Chondrocyte (in vitro differentiated cells): Measurements from ENCODE around the gene PRADC1. TPM values are rescaled to one million over a fixed set of nuclear protein-coding genes. Genes with fewer than 3 reads are reported as not detected.

ENCODE experiments used
- DNase-seq: peaks from one replicate; pipeline ENCODE4 v3.0.0; 2021; ENCODE audit warnings: mixed read lengths, low spot score
- H3K27ac Mint-ChIP-seq: one replicate; pipeline ENCODE4 v1.8.0; 2021; ENCODE audit warnings: mild to moderate bottlenecking, moderate library complexity, mixed read lengths; ENCODE audit not compliant: unreplicated experiment
- H3K27me3 Mint-ChIP-seq: 2 replicates; pipeline ENCODE4 v1.8.0; 2021; ENCODE audit warnings: low read depth, mixed read lengths
- H3K36me3 Mint-ChIP-seq: 2 replicates; pipeline ENCODE4 v1.8.0; 2021; ENCODE audit warnings: low read depth, mixed read lengths
- H3K4me1 Mint-ChIP-seq: 2 replicates; pipeline ENCODE4 v1.8.0; 2021; ENCODE audit warnings: low read depth, mild to moderate bottlenecking, mixed read lengths
- H3K4me3 Mint-ChIP-seq: one replicate; pipeline ENCODE4 v1.8.0; 2021; ENCODE audit warnings: mild to moderate bottlenecking, moderate library complexity, mixed read lengths; ENCODE audit not compliant: unreplicated experiment
- H3K9me3 Mint-ChIP-seq: 2 replicates; pipeline ENCODE4 v1.8.0; 2021; ENCODE audit warnings: low read depth, mixed read lengths
- total RNA-seq: library from RNA; stranded (reverse); gene quantifications from 3 replicates; pipeline ENCODE4 v1.2.1, GENCODE V29; 2021
- TF ChIP-seq, protein P1 (sequence below): fragments of 200-600 bp; sonication (generic); IDR thresholded peaks from 2 replicates; pipeline ENCODE4 v1.5.0; 2021; ENCODE audit warnings: antibody characterized with exemption, mild to moderate bottlenecking, moderate library complexity

PRADC1 gene
- total RNA-seq, 1 donor from 2014 or later = 21.7 TPM

GRCh38 chr2:73255007-73255644, 22.1 kb upstream of the PRADC1 start:
- DNase-seq = no peak
- no peaks in the 10 kb centered on the region for H3K9me3 Mint-ChIP-seq
- H3K27me3 Mint-ChIP-seq = no peaks in the 10 kb centered on the region
- no peaks in the 10 kb centered on the region for H3K4me1 Mint-ChIP-seq
- H3K36me3 Mint-ChIP-seq = peaks cover 17% of the 10 kb centered on the region
- H3K27ac Mint-ChIP-seq = no peak overlapping the region
- H3K4me3 Mint-ChIP-seq = no peak overlapping the region
- TF ChIP-seq, protein P1, sequence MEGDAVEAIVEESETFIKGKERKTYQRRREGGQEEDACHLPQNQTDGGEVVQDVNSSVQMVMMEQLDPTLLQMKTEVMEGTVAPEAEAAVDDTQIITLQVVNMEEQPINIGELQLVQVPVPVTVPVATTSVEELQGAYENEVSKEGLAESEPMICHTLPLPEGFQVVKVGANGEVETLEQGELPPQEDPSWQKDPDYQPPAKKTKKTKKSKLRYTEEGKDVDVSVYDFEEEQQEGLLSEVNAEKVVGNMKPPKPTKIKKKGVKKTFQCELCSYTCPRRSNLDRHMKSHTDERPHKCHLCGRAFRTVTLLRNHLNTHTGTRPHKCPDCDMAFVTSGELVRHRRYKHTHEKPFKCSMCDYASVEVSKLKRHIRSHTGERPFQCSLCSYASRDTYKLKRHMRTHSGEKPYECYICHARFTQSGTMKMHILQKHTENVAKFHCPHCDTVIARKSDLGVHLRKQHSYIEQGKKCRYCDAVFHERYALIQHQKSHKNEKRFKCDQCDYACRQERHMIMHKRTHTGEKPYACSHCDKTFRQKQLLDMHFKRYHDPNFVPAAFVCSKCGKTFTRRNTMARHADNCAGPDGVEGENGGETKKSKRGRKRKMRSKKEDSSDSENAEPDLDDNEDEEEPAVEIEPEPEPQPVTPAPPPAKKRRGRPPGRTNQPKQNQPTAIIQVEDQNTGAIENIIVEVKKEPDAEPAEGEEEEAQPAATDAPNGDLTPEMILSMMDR = no peak

- Mint-ChIP-seq H3K36me3 (peaks cover 24% of the 10 kb centered on the region), H3K4me3 (no peak overlapping the region), H3K4me1 (no peaks in the 10 kb centered on the region), H3K27me3 (no peaks in the 10 kb centered on the region), H3K27ac (no peak overlapping the region), H3K9me3 (no peaks in the 10 kb centered on the region)
- no peak for DNase-seq
- TF ChIP-seq, protein P1 = no peak
Observed at GRCh38 chr2:73254343-73255006, 21.4 kb upstream of the PRADC1 start.

GRCh38 chr2:73253901-73254300, 20.9 kb upstream of the PRADC1 start:
- H3K27ac Mint-ChIP-seq = no peak overlapping the region
- no peak for DNase-seq
- H3K27me3 Mint-ChIP-seq = no peaks in the 10 kb centered on the region
- H3K4me3 Mint-ChIP-seq = no peak overlapping the region
- no peaks in the 10 kb centered on the region for H3K9me3 Mint-ChIP-seq
- H3K4me1 Mint-ChIP-seq = no peaks in the 10 kb centered on the region
- TF ChIP-seq, protein P1 = no peak
- H3K36me3 Mint-ChIP-seq = peaks cover 27% of the 10 kb centered on the region

DNA sequence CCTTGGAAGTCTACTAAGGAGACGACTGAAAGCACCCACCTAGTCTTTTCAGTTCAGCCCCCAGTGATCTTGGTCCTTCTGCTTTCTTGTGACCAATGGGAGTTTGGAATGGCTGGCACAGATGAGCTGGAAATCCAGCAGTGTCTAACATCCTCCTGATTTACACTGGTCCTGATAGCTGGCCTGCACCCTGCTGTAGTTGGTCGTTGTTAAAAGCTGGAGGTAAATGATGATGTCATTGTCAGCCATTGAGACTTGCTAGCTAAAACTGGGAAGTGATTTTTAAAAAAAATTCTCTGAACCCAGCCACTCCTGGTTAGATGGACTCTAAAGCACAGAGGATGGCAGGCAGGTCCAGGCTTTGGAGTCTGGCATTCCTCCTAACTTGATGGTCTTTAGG, 20.4 kb upstream of the PRADC1 start:
- TF ChIP-seq, protein P1 = no peak
- H3K9me3 Mint-ChIP-seq = no peaks in the 10 kb centered on the region
- no peak overlapping the region for H3K27ac Mint-ChIP-seq
- no peak overlapping the region for H3K4me3 Mint-ChIP-seq
- DNase-seq = no peak
- peaks cover 29% of the 10 kb centered on the region for H3K36me3 Mint-ChIP-seq
- H3K4me1 Mint-ChIP-seq = no peaks in the 10 kb centered on the region
- H3K27me3 Mint-ChIP-seq = no peaks in the 10 kb centered on the region

GRCh38 chr2:73252238-73253027, 19.4 kb upstream of the PRADC1 start:
- DNase-seq = no peak
- no peaks in the 10 kb centered on the region for H3K27me3 Mint-ChIP-seq

More at GRCh38 chr2:73252238-73253027, 19.4 kb upstream of the PRADC1 start:
- no peaks in the 10 kb centered on the region for H3K9me3 Mint-ChIP-seq
- H3K36me3 Mint-ChIP-seq = peaks cover 32% of the 10 kb centered on the region
- TF ChIP-seq, protein P1 = no peak
- H3K27ac Mint-ChIP-seq = no peak overlapping the region
- H3K4me3 Mint-ChIP-seq = no peak overlapping the region
- H3K4me1 Mint-ChIP-seq = no peaks in the 10 kb centered on the region
